Ishikawa (cell line): ENCODE results near the gene KIF3A.

Source experiments
- CEBPB ChIP-seq: IDR thresholded peaks from 2 replicates; pipeline ENCODE4 v1.6.1; 2012
- CREB1 ChIP-seq: IDR thresholded peaks from 2 replicates; pipeline ENCODE4 v1.6.1; 2012; ENCODE audit warnings: low read depth
- EGR1 ChIP-seq: IDR thresholded peaks from 2 replicates; pipeline ENCODE4 v1.6.1; 2012
- EP300 ChIP-seq: IDR thresholded peaks from 2 replicates; pipeline ENCODE4 v1.6.1; 2012; ENCODE audit warnings: borderline replicate concordance
- FOXM1 ChIP-seq: IDR thresholded peaks from 2 replicates; pipeline ENCODE4 v1.6.1; 2012; ENCODE audit warnings: low read depth, borderline replicate concordance
- MAX ChIP-seq: IDR thresholded peaks from 2 replicates; pipeline ENCODE4 v1.6.1; 2012
- RAD21 ChIP-seq: IDR thresholded peaks from 2 replicates; pipeline ENCODE4 v1.6.1; 2012; ENCODE audit warnings: low read depth
- REST ChIP-seq: IDR thresholded peaks from 2 replicates; pipeline ENCODE4 v1.6.1; 2012; ENCODE audit warnings: low read depth, mild to moderate bottlenecking
- TAF1 ChIP-seq: IDR thresholded peaks from 2 replicates; pipeline ENCODE4 v1.6.1; 2012; ENCODE audit warnings: low read depth, mild to moderate bottlenecking
- TCF12 ChIP-seq: IDR thresholded peaks from 2 replicates; pipeline ENCODE4 v1.6.1; 2012; ENCODE audit warnings: low read depth
- TEAD4 ChIP-seq: IDR thresholded peaks from 2 replicates; pipeline ENCODE4 v1.6.1; 2012
- USF1 ChIP-seq: IDR thresholded peaks from 2 replicates; pipeline ENCODE4 v1.6.1; 2012
- YY1 ChIP-seq: IDR thresholded peaks from 2 replicates; pipeline ENCODE4 v1.6.1; 2012; ENCODE audit warnings: low read depth

- TF ChIP-seq TEAD4, result peak; percentile 42; the same call in 1 of the 2 replicates
- TF ChIP-seq YY1, result no peak
- no peak for TF ChIP-seq MAX
- TF ChIP-seq TAF1, result no peak
- no peak for TF ChIP-seq EGR1
- peak; percentile 29; the same call in 1 of the 2 replicates for TF ChIP-seq RAD21
- TF ChIP-seq TCF12, result no peak
- no peak for TF ChIP-seq EP300
- no peak for TF ChIP-seq USF1
- TF ChIP-seq CEBPB, result no peak
- TF ChIP-seq CREB1, result no peak
- TF ChIP-seq REST, result no peak
- TF ChIP-seq FOXM1, result no peak
Observed at GRCh38 chr5:132677191-132677590, 60.2 kb downstream of the KIF3A start.
